Measurements from ENCODE around the gene SLC24A3.

DNA sequence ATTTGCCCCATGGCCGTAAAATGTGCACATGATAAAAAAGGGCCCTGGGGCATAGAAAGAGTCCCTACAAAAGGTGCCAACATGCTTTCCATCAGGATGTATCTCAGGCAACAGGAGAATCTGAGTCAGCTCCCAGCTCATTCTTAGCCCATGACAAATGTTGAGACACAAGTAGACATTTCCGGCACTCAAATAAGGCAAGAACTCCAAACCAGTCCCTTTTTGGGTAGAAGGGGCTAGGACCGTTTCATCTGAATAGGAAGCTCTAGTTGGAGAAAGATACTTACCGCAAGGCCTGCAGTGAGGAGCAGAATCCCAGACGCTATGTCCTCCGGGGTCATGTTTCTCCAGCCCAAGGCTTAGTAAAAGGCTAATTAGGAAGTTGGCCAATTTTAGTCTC, 284.6 kb downstream of the SLC24A3 start:
- TF ChIP-seq POLR2A (IDR thresholded peaks at IDR 0.05) (no peak), CTCF (IDR thresholded peaks at IDR 0.05) (no peak)
